NCI-H69 (cell line): Measurements from ENCODE around the gene CRX.
"Not testable (repeated sequence)": the region's sequence is repeated elsewhere in the genome, so short reads cannot be mapped to it uniquely, and the experiment has no call there.

Experiments used
- DNase-seq: peaks from one replicate; lab custom pipeline; 2025; lab: John Stamatoyannopoulos, UW

CRX gene

GRCh38 chr19:47821460-47822020 is at the start of gene CRX:
CRX (plus strand) TSS chr19:47821937; CDS start chr19:47834444, 12,507 bp downstream.
- no peak for DNase-seq

- DNase-seq, result peak; percentile 84
Observed at GRCh38 chr19:47776568-47776967, 45.2 kb upstream of the CRX start.

- not testable (repeated sequence) for DNase-seq
Observed at GRCh38 chr19:47777245-47778048, 44.3 kb upstream of the CRX start.

- peak; percentile 95 for DNase-seq
Observed at GRCh38 chr19:47778049-47778953, 43.4 kb upstream of the CRX start, which contains the start of gene SELENOW. SELENOW (plus strand) TSS chr19:47778703; CDS start chr19:47778786, 83 bp downstream.

- peak; percentile 45 for DNase-seq
Observed at GRCh38 chr19:47778954-47779351, 42.8 kb upstream of the CRX start.

- DNase-seq, result no peak
Observed at GRCh38 chr19:47779524-47780214, 42.1 kb upstream of the CRX start.

- DNase-seq, result no peak
Observed at GRCh38 chr19:47780215-47780551, 41.6 kb upstream of the CRX start.

- no peak for DNase-seq
Observed at GRCh38 chr19:47781590-47782262, 40.0 kb upstream of the CRX start.

- no peak for DNase-seq
Observed at GRCh38 chr19:47786566-47786965, 35.2 kb upstream of the CRX start.

- DNase-seq, result not testable (repeated sequence)
Observed at GRCh38 chr19:47787307-47787706, 34.4 kb upstream of the CRX start.

GRCh38 chr19:47789811-47790210 is 31.9 kb upstream of the CRX start:
- DNase-seq, result not testable (repeated sequence)

GRCh38 chr19:47790398-47790814 is 31.3 kb upstream of the CRX start:
- DNase-seq, result peak; percentile 81

GRCh38 chr19:47792616-47793015 is 29.1 kb upstream of the CRX start:
- no peak for DNase-seq

GRCh38 chr19:47794526-47794925 is 27.2 kb upstream of the CRX start:
- no peak for DNase-seq

- no peak for DNase-seq
Observed at GRCh38 chr19:47796785-47797184, 25.0 kb upstream of the CRX start.

GRCh38 chr19:47797996-47798903 is 23.5 kb upstream of the CRX start:
- no peak for DNase-seq

GRCh38 chr19:47798904-47799266 is 22.9 kb upstream of the CRX start:
- no peak for DNase-seq

- no peak for DNase-seq
Observed at GRCh38 chr19:47801270-47801669, 20.5 kb upstream of the CRX start.

GRCh38 chr19:47802521-47803043 is 19.2 kb upstream of the CRX start:
- DNase-seq, result no peak

GRCh38 chr19:47803148-47803547 is 18.6 kb upstream of the CRX start:
- DNase-seq, result not testable (repeated sequence)
